ENCODE measurements around the gene NR6A1.

The NR6A1 gene

DNA sequence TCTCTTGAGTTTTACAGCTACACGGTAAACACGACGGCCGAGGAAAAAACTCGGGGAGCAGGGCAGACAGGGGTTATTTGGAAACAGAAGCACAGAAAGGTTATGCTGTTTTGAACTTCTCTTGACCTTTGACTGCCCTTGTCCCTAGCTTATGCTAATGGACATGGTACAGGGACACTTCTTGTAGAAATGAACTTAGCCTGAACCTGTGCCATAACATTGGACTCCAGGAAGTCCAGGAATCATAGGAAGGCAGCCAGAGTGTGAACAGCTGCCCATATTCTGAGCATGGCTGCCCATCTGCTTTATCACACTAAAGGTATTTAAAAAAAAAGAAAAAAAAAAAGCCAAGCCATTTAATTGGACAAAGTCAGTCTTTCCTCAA is 46.1 kb downstream of the NR6A1 start:
- Histone ChIP-seq H3K79me1 (ENCODE audit: low read depth, low read length) (peaks cover 1% of the 10 kb centered on the region), H3K4ac (ENCODE audit: low read length) (no peak overlapping the region), H3K36me3 (replicated peaks in 1 of 2; ENCODE audit: control insufficient read depth in 2 of 2, insufficient read depth in 2 of 2, low read length in 2 of 2) (peaks cover under 1 to 4% of the 10 kb centered on the region in 2 donors), H3K14ac (ENCODE audit: low read length) (no peak overlapping the region), H2BK120ac (ENCODE audit: low read depth, low read length) (no peak overlapping the region), H3K18ac (ENCODE audit: low read length) (no peak overlapping the region), H2BK5ac (ENCODE audit: low read length) (no peak overlapping the region), H2BK12ac (ENCODE audit: low read length) (no peak overlapping the region), H3K4me3 (ENCODE audit: low read length in 2 of 2) (no peak overlapping the region), H3K23ac (ENCODE audit: low read depth, low read length, poor library complexity) (no peak overlapping the region), H3K4me2 (ENCODE audit: insufficient read depth, low read length, poor library complexity, severe bottlenecking) (no peak overlapping the region), H3K27me3 (ENCODE audit: control insufficient read depth in 3 of 3, insufficient read depth in 3 of 3, low read depth in 1 of 3, low read length in 3 of 3) (no peaks in the 10 kb centered on the region), H3K9me3 (replicated peaks in 1 of 2; ENCODE audit: control insufficient read depth in 2 of 2, insufficient read depth in 1 of 2, low read depth in 1 of 2, low read length in 2 of 2) (peaks cover 0 to under 1% of the 10 kb centered on the region in 2 donors), H4K8ac (ENCODE audit: low read depth, low read length) (no peak overlapping the region), H3K27ac (replicated peaks; ENCODE audit: low read length) (no peak overlapping the region), H3K4me1 (ENCODE audit: control insufficient read depth in 2 of 2, insufficient read depth in 1 of 2, low read depth in 1 of 2, low read length in 2 of 2) (peaks cover 5 to 7% of the 10 kb centered on the region in 2 donors), H4K91ac (ENCODE audit: low read depth, low read length, poor library complexity) (no peak overlapping the region), H3K9ac (ENCODE audit: low read depth, low read length, poor library complexity) (no peak overlapping the region), H2AK5ac (ENCODE audit: low read depth, low read length) (no peak overlapping the region), H2AFZ (ENCODE audit: low read length) (no peak overlapping the region), H2BK15ac (ENCODE audit: low read length) (no peak overlapping the region)
- WGBS, 2 donors (ENCODE audit: extremely low coverage in 2 of 2, insufficient read length in 2 of 2, insufficient replicate concordance in 1 of 2), result no CpG with 5 or more reads among the region's 5 CpGs
- DNase-seq (ENCODE audit: low spot score), result no peak

DNA sequence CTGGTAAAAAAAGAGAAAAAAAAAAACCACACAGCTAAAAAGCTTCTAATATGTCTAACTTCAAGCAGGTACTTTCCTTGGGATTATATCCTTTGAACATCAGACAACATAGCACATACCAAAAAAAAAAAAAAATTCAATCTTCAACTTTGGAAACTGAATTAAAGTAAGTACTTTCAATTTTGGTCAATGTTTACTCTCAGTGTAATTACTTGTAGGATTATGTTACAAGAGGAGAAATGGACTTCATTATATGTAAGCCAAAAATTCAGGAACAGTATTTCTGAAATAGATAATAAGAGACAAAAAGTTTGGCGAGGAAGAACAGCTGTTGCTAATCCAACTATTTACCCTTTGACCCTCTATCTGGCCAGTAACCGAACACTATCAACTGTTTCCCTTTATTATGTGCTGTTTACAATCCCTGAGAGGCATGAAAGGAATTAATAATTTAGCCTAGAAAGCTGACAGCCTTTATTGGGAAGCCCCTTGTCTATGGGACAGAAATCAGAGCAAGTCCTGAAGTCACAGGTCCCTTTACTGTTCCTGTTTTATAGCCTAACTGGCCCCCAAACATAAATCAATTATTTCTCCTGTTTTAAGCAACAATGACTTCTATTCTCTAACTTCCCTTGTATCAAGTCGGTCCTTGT is 46.6 kb downstream of the NR6A1 start:
- no CpG with 5 or more reads among the region's 3 CpGs for WGBS, 2 donors (ENCODE audit: extremely low coverage in 2 of 2, insufficient read length in 2 of 2, insufficient replicate concordance in 1 of 2)
- H3K4ac ChIP-seq (ENCODE audit: low read length), result no peak overlapping the region
- H3K14ac ChIP-seq (ENCODE audit: low read length), result no peak overlapping the region
- H3K9me3 ChIP-seq (replicated peaks in 1 of 2; ENCODE audit: control insufficient read depth in 2 of 2, insufficient read depth in 1 of 2, low read depth in 1 of 2, low read length in 2 of 2), result no peaks in the 10 kb centered on the region
- H2AK5ac ChIP-seq (ENCODE audit: low read depth, low read length), result no peak overlapping the region
- no peak overlapping the region for H2BK5ac ChIP-seq (ENCODE audit: low read length)
- DNase-seq (ENCODE audit: low spot score), result no peak
- H3K27me3 ChIP-seq (ENCODE audit: control insufficient read depth in 3 of 3, insufficient read depth in 3 of 3, low read depth in 1 of 3, low read length in 3 of 3), result no peaks in the 10 kb centered on the region
- no peak overlapping the region for H3K18ac ChIP-seq (ENCODE audit: low read length)
- H3K79me1 ChIP-seq (ENCODE audit: low read depth, low read length), result peaks cover 3% of the 10 kb centered on the region
- H3K4me2 ChIP-seq (ENCODE audit: insufficient read depth, low read length, poor library complexity, severe bottlenecking), result no peak overlapping the region
- H3K9ac ChIP-seq (ENCODE audit: low read depth, low read length, poor library complexity), result no peak overlapping the region
- H2BK12ac ChIP-seq (ENCODE audit: low read length), result no peak overlapping the region
- no peak overlapping the region for H2BK120ac ChIP-seq (ENCODE audit: low read depth, low read length)
- no peak overlapping the region for H3K4me3 ChIP-seq (ENCODE audit: low read length in 2 of 2)
- H2BK15ac ChIP-seq (ENCODE audit: low read length), result no peak overlapping the region
- H4K91ac ChIP-seq (ENCODE audit: low read depth, low read length, poor library complexity), result no peak overlapping the region
- H4K8ac ChIP-seq (ENCODE audit: low read depth, low read length), result no peak overlapping the region
- no peak overlapping the region for H3K23ac ChIP-seq (ENCODE audit: low read depth, low read length, poor library complexity)
- no peak overlapping the region for H2AFZ ChIP-seq (ENCODE audit: low read length)
- H3K4me1 ChIP-seq (ENCODE audit: control insufficient read depth in 2 of 2, insufficient read depth in 1 of 2, low read depth in 1 of 2, low read length in 2 of 2), result peaks cover 5 to 7% of the 10 kb centered on the region in 2 donors
- no peak overlapping the region for H3K27ac ChIP-seq (replicated peaks; ENCODE audit: low read length)
- H3K36me3 ChIP-seq (replicated peaks in 1 of 2; ENCODE audit: control insufficient read depth in 2 of 2, insufficient read depth in 2 of 2, low read length in 2 of 2), result peaks cover 0 to 4% of the 10 kb centered on the region in 2 donors

DNA sequence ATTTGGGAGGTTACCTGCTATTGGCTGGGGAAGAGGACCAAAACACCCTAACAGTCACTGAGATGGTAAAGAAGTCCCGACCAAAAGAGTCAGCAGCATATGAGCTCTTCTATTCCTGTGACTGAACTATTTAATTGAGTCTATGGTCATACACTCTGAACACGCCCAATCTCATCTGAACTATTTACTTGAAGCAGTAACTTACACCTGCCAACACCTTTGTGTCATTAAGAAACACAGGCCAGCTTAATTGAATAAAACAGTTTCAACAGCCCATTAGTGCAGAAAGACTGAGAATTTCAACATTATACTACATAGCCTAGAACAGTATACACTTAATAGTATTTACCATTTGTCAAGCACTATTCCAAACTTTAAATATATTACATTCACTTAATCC is 47.8 kb downstream of the NR6A1 start:
- Histone ChIP-seq H4K91ac (ENCODE audit: low read depth, low read length, poor library complexity) (no peak overlapping the region), H2BK120ac (ENCODE audit: low read depth, low read length) (no peak overlapping the region), H3K23ac (ENCODE audit: low read depth, low read length, poor library complexity) (no peak overlapping the region), H3K4me1 (ENCODE audit: control insufficient read depth in 2 of 2, insufficient read depth in 1 of 2, low read depth in 1 of 2, low read length in 2 of 2) (peaks cover 5 to 7% of the 10 kb centered on the region in 2 donors), H3K4me3 (ENCODE audit: low read length in 2 of 2) (no peak overlapping the region), H2AK5ac (ENCODE audit: low read depth, low read length) (no peak overlapping the region), H3K14ac (ENCODE audit: low read length) (no peak overlapping the region), H2BK5ac (ENCODE audit: low read length) (no peak overlapping the region), H3K9ac (ENCODE audit: low read depth, low read length, poor library complexity) (no peak overlapping the region), H3K27me3 (ENCODE audit: control insufficient read depth in 3 of 3, insufficient read depth in 3 of 3, low read depth in 1 of 3, low read length in 3 of 3) (no peaks in the 10 kb centered on the region), H4K8ac (ENCODE audit: low read depth, low read length) (no peak overlapping the region), H3K4ac (ENCODE audit: low read length) (no peak overlapping the region), H2AFZ (ENCODE audit: low read length) (no peak overlapping the region), H3K18ac (ENCODE audit: low read length) (no peak overlapping the region), H3K4me2 (ENCODE audit: insufficient read depth, low read length, poor library complexity, severe bottlenecking) (no peak overlapping the region), H3K79me1 (ENCODE audit: low read depth, low read length) (peaks cover 6% of the 10 kb centered on the region), H3K36me3 (replicated peaks in 1 of 2; ENCODE audit: control insufficient read depth in 2 of 2, insufficient read depth in 2 of 2, low read length in 2 of 2) (peaks cover 0 to 3% of the 10 kb centered on the region in 2 donors), H3K27ac (replicated peaks; ENCODE audit: low read length) (no peak overlapping the region), H3K9me3 (replicated peaks in 1 of 2; ENCODE audit: control insufficient read depth in 2 of 2, insufficient read depth in 1 of 2, low read depth in 1 of 2, low read length in 2 of 2) (no peaks in the 10 kb centered on the region), H2BK12ac (ENCODE audit: low read length) (no peak overlapping the region), H2BK15ac (ENCODE audit: low read length) (no peak overlapping the region)
- no peak for DNase-seq (ENCODE audit: low spot score)
- no CpG with 5 or more reads among the region's 2 CpGs for WGBS, 2 donors (ENCODE audit: extremely low coverage in 2 of 2, insufficient read length in 2 of 2, insufficient replicate concordance in 1 of 2)

DNA sequence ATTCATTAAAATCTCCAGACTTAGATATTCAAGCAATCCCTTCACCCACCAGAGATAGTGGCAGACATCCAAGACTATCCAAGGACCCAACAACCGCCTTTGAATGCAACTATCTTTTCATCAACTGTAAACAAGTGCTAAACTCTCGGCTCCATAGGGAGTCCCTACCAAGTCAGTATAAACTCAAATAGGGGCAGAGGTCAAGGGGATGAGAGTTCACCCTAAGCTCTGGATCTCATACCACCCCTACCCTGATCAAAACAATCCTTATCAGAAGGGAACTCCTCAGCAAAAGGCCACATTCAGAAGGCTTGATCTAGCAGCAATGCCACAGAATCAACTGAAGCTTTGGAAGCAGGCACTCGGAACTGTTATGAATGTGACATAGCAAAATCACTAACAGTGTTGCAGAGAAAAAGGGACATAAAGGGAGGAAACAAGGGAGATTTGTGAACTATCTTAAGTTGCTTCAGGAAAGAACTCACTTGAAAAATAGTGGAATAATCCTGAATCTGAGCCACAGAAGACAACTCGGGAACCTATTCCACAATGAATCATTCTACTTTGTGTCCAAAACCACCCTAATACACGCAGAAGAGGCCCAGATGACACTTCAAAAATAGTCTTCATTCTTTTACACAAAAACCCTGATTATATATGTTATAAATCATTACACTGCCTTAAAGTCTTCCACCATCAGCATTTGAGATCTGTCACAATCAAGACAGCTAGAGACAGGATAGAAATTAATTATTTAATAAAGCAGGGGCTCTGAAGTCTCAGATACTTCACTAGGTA is 49.8 kb downstream of the NR6A1 start:
- H3K79me1 ChIP-seq (ENCODE audit: low read depth, low read length), result peaks cover 6% of the 10 kb centered on the region
- no peak overlapping the region for H4K91ac ChIP-seq (ENCODE audit: low read depth, low read length, poor library complexity)
- H3K36me3 ChIP-seq (replicated peaks in 1 of 2; ENCODE audit: control insufficient read depth in 2 of 2, insufficient read depth in 2 of 2, low read length in 2 of 2), result peaks cover 2% of the 10 kb centered on the region in 2 donors
- H3K27me3 ChIP-seq (ENCODE audit: control insufficient read depth in 3 of 3, insufficient read depth in 3 of 3, low read depth in 1 of 3, low read length in 3 of 3), result no peaks in the 10 kb centered on the region
- H3K4me1 ChIP-seq (ENCODE audit: control insufficient read depth in 2 of 2, insufficient read depth in 1 of 2, low read depth in 1 of 2, low read length in 2 of 2), result peaks cover 5 to 7% of the 10 kb centered on the region in 2 donors
- H2BK15ac ChIP-seq (ENCODE audit: low read length), result no peak overlapping the region
- no peaks in the 10 kb centered on the region for H3K9me3 ChIP-seq (replicated peaks in 1 of 2; ENCODE audit: control insufficient read depth in 2 of 2, insufficient read depth in 1 of 2, low read depth in 1 of 2, low read length in 2 of 2)
- no peak overlapping the region for H2AFZ ChIP-seq (ENCODE audit: low read length)
- H3K4me3 ChIP-seq (ENCODE audit: low read length in 2 of 2), result no peak overlapping the region
- H4K8ac ChIP-seq (ENCODE audit: low read depth, low read length), result no peak overlapping the region
- no peak overlapping the region for H2BK5ac ChIP-seq (ENCODE audit: low read length)
- no peak overlapping the region for H3K4ac ChIP-seq (ENCODE audit: low read length)
- no peak overlapping the region for H3K18ac ChIP-seq (ENCODE audit: low read length)
- no peak overlapping the region for H2BK12ac ChIP-seq (ENCODE audit: low read length)
- no peak overlapping the region for H3K27ac ChIP-seq (replicated peaks; ENCODE audit: low read length)
- no peak overlapping the region for H3K4me2 ChIP-seq (ENCODE audit: insufficient read depth, low read length, poor library complexity, severe bottlenecking)
- no peak for DNase-seq (ENCODE audit: low spot score)
- H3K23ac ChIP-seq (ENCODE audit: low read depth, low read length, poor library complexity), result no peak overlapping the region
- H2BK120ac ChIP-seq (ENCODE audit: low read depth, low read length), result no peak overlapping the region
- no peak overlapping the region for H3K14ac ChIP-seq (ENCODE audit: low read length)
- WGBS, 2 donors (ENCODE audit: extremely low coverage in 2 of 2, insufficient read length in 2 of 2, insufficient replicate concordance in 1 of 2), result no CpG with 5 or more reads among the region's 5 CpGs
- H2AK5ac ChIP-seq (ENCODE audit: low read depth, low read length), result no peak overlapping the region
- no peak overlapping the region for H3K9ac ChIP-seq (ENCODE audit: low read depth, low read length, poor library complexity)

Measured in neuronal stem cell (in vitro differentiated cells).